Heart left ventricle (tissue), 13 donors: ENCODE data around the gene PIGC.

Experiments used
- CTCF ChIP-seq, 12 donors: fragments of 200-600 bp; sonication (generic) in 4 of 12; IDR thresholded peaks; one replicate each; pipeline versions ENCODE4 v1.5.0 to v1.8.0; 2018 to 2022; ENCODE audit warnings: antibody characterized with exemption in 12 of 12, mild to moderate bottlenecking in 5 of 12
- POLR2A ChIP-seq, 2 donors: fragments of 450-650 bp; IDR thresholded peaks; one replicate each; pipeline ENCODE4 v1.6.1; 2017; ENCODE audit warnings: antibody characterized with exemption in 2 of 2, mild to moderate bottlenecking in 2 of 2, moderate library complexity in 2 of 2
- donor health status: ischemic (EF 13 %, LVEDD 7.1; RV severe dilation, severe dysfunction).
- donor health status: DM: no; HTN: yes; CAD: no.
- donor health status: DM: no; HTN: no; CAD: no.
- donor health status: ischemic (EF 25% LVEDD 6.9; RV normal size, moderate dysfunction).
- donor health status: ischemic (EF 25% LVEDD 5.7; RV mildly dilated, moderate dysfunction).
- donor health status: ischemic (EF 35%, LVEDD 5.7; RV mildly dilated, moderate dysfunction).
- donor health status: nonischemic (EF 11% LVEDD 7.7; RV severe dilation, severe dysfunction).
- donor health status: DM: yes; HTN: yes; CAD: no.
- donor health status: PGD.
- donor health status: ischemic (EF 29% LVEDD 5.4; RV normal size, mild dysfunction).
- donor health status: nonischemic (EF 23%, LVEDD 6.1; RV moderate dilation, normal function).

- TF ChIP-seq CTCF (IDR thresholded peaks at IDR 0.05) = no peak
- TF ChIP-seq POLR2A (IDR thresholded peaks at IDR 0.05) = no peak
Observed at GRCh38 chr1:172478485-172478884, 34.6 kb upstream of the PIGC start.
